K562 (cell line): ENCODE measurements around the gene FAM50A. TPM values are rescaled to one million over a fixed set of nuclear protein-coding genes. Genes with fewer than 3 reads are reported as not detected.

ENCODE experiments used
- CHAMP1 ChIP-seq: fragments of 450-650 bp; IDR thresholded peaks from 2 replicates; pipeline ENCODE4 v1.6.1; 2016; ENCODE audit warnings: mild to moderate bottlenecking
- GTF3C2 ChIP-seq: IDR thresholded peaks from 3 replicates; pipeline ENCODE4 v1.6.1; 2011; ENCODE audit warnings: borderline replicate concordance, mild to moderate bottlenecking, moderate library complexity; ENCODE audit not compliant: insufficient read length; ENCODE audit errors: extremely low read depth
- REST ChIP-seq, 2 experiments: fragments of 450-650 bp; formaldehyde crosslinking in 1 of 2; IDR thresholded peaks; 2 replicates each; pipeline versions ENCODE4 v1.4.0 to v1.6.1; 2014 to 2020; ENCODE audit warnings: mild to moderate bottlenecking in 2 of 2, borderline replicate concordance in 1 of 2, low read depth in 1 of 2
- STAT6 ChIP-seq: sonication (generic); formaldehyde crosslinking; IDR thresholded peaks from 2 replicates; pipeline ENCODE4 v1.8.1; 2023; ENCODE audit warnings: mild to moderate bottlenecking, missing genetic modification reagents
- TAF1 ChIP-seq: IDR thresholded peaks from 2 replicates; pipeline ENCODE4 v1.6.1; 2011; ENCODE audit warnings: mild to moderate bottlenecking, low read length, moderate library complexity; ENCODE audit not compliant: insufficient read depth, control insufficient read depth, severe bottlenecking; ENCODE audit errors: extremely low read depth
- TRIM24 ChIP-seq, 2 experiments: fragments of 450-650 bp; IDR thresholded peaks; 2 replicates each; pipeline ENCODE4 v1.6.1; 2016
- ZNF134 ChIP-seq: fragments of 250-450 bp; sonication (Bioruptor Pico); conservative IDR thresholded peaks from 2 replicates; pipeline ENCODE4 v1.4.0; 2020
- ZNF408 ChIP-seq: fragments of 250-450 bp; sonication (Bioruptor Pico); IDR thresholded peaks from 2 replicates; pipeline ENCODE4 v1.4.0; 2020; ENCODE audit warnings: low read depth, mild to moderate bottlenecking, moderate library complexity
- polyA plus RNA-seq, 8 experiments: library from polyadenylated mRNA; depleted of rRNA in 4 of 8; stranded (reverse) in 5 of 8; unstranded in 3 of 8; fragments of >200 nt; fragmentation: Nextera tagmentation in 2 of 8; fragmentation: Illumina TruSeq in 1 of 8; extraction: Ambion mirVana in 2 of 8; extraction: Trizol in 1 of 8; gene quantifications; 2 replicates each; pipeline versions ENCODE4 v1.2.1 to v1.2.3, GENCODE V29; 2011 to 2014; ENCODE audit warnings: inconsistent platforms in 1 of 8, missing spikeins in 1 of 8
- total RNA-seq, 7 experiments: library from RNA; depleted of rRNA in 6 of 7; stranded (reverse); fragments of >200 nt in 6 of 7; fragmentation: Illumina TruSeq in 2 of 7; extraction: Trizol in 2 of 7; gene quantifications; 2 replicates each; pipeline versions ENCODE4 v1.2.1 to v1.2.3, GENCODE V29; 2011 to 2021; ENCODE audit warnings: low replicate concordance in 1 of 7

The FAM50A gene
- total and polyA plus RNA-seq, 9 of the 15 experiments (the other 6 are each of a cell fraction or from before 2014, with no cell fraction given): 4.4 to 114 (median 67.3) TPM

GRCh38 chrX:154401045-154401799 lies 42.7 kb upstream of the FAM50A start (continued):
- TF ChIP-seq GTF3C2 (no peak), REST (IDR thresholded peaks at IDR 0.05; ENCODE audit: borderline replicate concordance) (no peak), REST (CRISPR knock-in tag; IDR thresholded peaks at IDR 0.05; ENCODE audit: low read depth) (no peak), ZNF134 (no peak), CHAMP1 (no peak), STAT6 (CRISPR knock-in tag) (peak; percentile 78; the same call in 1 of the 2 replicates), TRIM24 (IDR thresholded peaks at IDR 0.05) (no peak), TAF1 (peak; percentile 54), ZNF408 (CRISPR knock-in tag) (no peak)
